Peyer's patch (tissue), 4 donors: ENCODE data around the gene ABCD1.
"Not testable (repeated sequence)": the region's sequence is repeated elsewhere in the genome, so short reads cannot be mapped to it uniquely, and the experiment has no call there.

Source experiments
- CTCF ChIP-seq, 6 experiments: fragments of 450-650 bp in 4 of 6; fragments of 200-600 bp in 2 of 6; sonication (generic) in 1 of 6; IDR thresholded peaks; one replicate each; pipeline ENCODE4 v1.5.1; 2017 to 2019; ENCODE audit warnings: antibody characterized with exemption in 6 of 6, mild to moderate bottlenecking in 3 of 6, moderate library complexity in 1 of 6
- POLR2A ChIP-seq, 2 donors: fragments of 450-650 bp; IDR thresholded peaks; one replicate each; pipeline ENCODE4 v1.5.1; 2017; ENCODE audit warnings: antibody characterized with exemption in 2 of 2, mild to moderate bottlenecking in 2 of 2, moderate library complexity in 2 of 2

DNA sequence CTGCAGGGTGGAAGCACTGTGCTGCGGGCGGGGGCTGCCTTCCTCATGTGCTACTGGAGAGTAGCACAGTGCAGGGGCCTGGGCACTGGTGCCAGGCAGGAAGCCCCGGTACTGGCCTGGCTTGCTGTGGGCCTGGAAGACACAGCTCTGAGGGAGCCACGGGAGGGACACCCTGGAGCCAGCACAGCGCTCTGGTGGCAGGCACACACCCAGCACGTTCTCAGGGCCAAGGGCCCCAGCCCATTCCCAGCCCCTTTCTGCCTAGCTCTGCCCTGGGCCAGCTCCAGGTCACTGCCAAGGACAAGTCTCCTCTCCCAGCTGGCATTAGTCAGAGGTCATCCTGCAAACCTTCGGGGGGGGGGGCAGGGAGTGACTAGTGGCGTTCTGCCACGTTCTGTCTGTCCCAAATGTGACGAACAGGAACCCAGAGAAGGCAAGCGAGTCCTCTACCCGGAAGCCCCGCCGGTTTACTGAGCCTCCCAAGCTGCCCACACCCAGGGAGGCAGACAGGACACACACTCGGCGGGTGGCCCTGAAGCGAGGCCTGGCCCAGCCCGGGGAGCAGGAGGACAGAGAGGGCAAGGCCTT, 24.8 kb upstream of the ABCD1 start:
- TF ChIP-seq CTCF (IDR thresholded peaks at IDR 0.05): not testable (repeated sequence)
- peak in 1 of 2 donors; percentile 17 for TF ChIP-seq POLR2A (IDR thresholded peaks at IDR 0.05)
